ENCODE data around the gene ADAMTS7. TPM values are rescaled to one million over a fixed set of nuclear protein-coding genes. Genes with fewer than 3 reads are reported as not detected.
"Not testable (repeated sequence)": the region's sequence is repeated elsewhere in the genome, so short reads cannot be mapped to it uniquely, and the experiment has no call there.

Gene ADAMTS7
- total RNA-seq, 1 experiment from 2014 or later = 10.7 TPM

GRCh38 chr15:78734451-78735064, 76.7 kb downstream of the ADAMTS7 start:
- POLR2A ChIA-PET = no interaction called here
- Mint-ChIP-seq H3K27ac (ENCODE audit: low read depth, unreplicated experiment) (no peak overlapping the region), H3K9me3 (ENCODE audit: unreplicated experiment) (no peaks in the 10 kb centered on the region), H3K36me3 (ENCODE audit: insufficient read depth, unreplicated experiment) (no peaks in the 10 kb centered on the region), H3K4me3 (ENCODE audit: unreplicated experiment) (no peak overlapping the region), H3K27me3 (ENCODE audit: insufficient read depth, unreplicated experiment) (peaks cover 18% of the 10 kb centered on the region), H3K4me1 (ENCODE audit: insufficient read depth, unreplicated experiment) (no peaks in the 10 kb centered on the region)
- TF ChIP-seq, protein P1, sequence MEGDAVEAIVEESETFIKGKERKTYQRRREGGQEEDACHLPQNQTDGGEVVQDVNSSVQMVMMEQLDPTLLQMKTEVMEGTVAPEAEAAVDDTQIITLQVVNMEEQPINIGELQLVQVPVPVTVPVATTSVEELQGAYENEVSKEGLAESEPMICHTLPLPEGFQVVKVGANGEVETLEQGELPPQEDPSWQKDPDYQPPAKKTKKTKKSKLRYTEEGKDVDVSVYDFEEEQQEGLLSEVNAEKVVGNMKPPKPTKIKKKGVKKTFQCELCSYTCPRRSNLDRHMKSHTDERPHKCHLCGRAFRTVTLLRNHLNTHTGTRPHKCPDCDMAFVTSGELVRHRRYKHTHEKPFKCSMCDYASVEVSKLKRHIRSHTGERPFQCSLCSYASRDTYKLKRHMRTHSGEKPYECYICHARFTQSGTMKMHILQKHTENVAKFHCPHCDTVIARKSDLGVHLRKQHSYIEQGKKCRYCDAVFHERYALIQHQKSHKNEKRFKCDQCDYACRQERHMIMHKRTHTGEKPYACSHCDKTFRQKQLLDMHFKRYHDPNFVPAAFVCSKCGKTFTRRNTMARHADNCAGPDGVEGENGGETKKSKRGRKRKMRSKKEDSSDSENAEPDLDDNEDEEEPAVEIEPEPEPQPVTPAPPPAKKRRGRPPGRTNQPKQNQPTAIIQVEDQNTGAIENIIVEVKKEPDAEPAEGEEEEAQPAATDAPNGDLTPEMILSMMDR (IDR thresholded peaks at IDR 0.05; ENCODE audit: unreplicated experiment) = no peak
- intact Hi-C loops (cut with micrococcal nuclease) = no loop called here
- no peak for DNase-seq (ENCODE audit: unreplicated experiment)
- CTCF ChIA-PET = interaction anchor here (0.9 to 1.2 kb wide), 2 partner anchors 25 to 95 kb away, joined by 4 to 6 read pairs; no protein-coding TSS in a partner anchor
- BruUV-seq (replicated peaks) = no TSS peak

- Mint-ChIP-seq H3K4me1 (ENCODE audit: insufficient read depth, unreplicated experiment) (peaks cover 6% of the 10 kb centered on the region), H3K27me3 (ENCODE audit: insufficient read depth, unreplicated experiment) (peaks cover 18% of the 10 kb centered on the region), H3K4me3 (ENCODE audit: unreplicated experiment) (no peak overlapping the region), H3K27ac (ENCODE audit: low read depth, unreplicated experiment) (no peak overlapping the region), H3K9me3 (ENCODE audit: unreplicated experiment) (no peaks in the 10 kb centered on the region), H3K36me3 (ENCODE audit: insufficient read depth, unreplicated experiment) (no peaks in the 10 kb centered on the region)
- no TSS peak for BruUV-seq (replicated peaks)
- DNase-seq (ENCODE audit: unreplicated experiment) = no peak
- CTCF ChIA-PET = no interaction called here
- intact Hi-C loops (cut with micrococcal nuclease) = no loop called here
- TF ChIP-seq, protein P1 (IDR thresholded peaks at IDR 0.05; ENCODE audit: unreplicated experiment) = no peak
- POLR2A ChIA-PET = no interaction called here
Observed at GRCh38 chr15:78732634-78733033, 78.6 kb downstream of the ADAMTS7 start.

DNA sequence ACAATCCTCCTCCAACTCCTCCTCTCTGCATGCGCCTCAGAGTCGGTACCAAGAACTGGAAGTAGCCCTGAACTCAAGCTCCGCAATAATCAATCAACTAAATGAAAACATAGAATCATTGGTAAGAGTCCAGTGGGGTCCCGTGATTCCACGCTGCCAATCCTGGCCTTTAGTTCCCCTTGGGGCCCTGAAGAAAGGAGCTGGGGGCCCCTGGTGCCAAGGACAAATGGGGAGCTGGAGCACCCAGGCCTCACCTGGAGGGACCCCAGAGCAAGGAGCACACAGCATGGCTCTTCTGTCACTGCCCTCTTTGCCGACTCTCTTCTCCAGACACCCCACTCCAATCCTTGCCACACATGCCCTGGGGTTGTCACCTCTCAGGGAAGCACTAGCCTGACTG, 80.3 kb downstream of the ADAMTS7 start:
- Mint-ChIP-seq H3K4me3 (ENCODE audit: unreplicated experiment) (no peak overlapping the region), H3K4me1 (ENCODE audit: insufficient read depth, unreplicated experiment) (peaks cover 10% of the 10 kb centered on the region), H3K9me3 (ENCODE audit: unreplicated experiment) (no peaks in the 10 kb centered on the region), H3K36me3 (ENCODE audit: insufficient read depth, unreplicated experiment) (no peaks in the 10 kb centered on the region), H3K27ac (ENCODE audit: low read depth, unreplicated experiment) (no peak overlapping the region), H3K27me3 (ENCODE audit: insufficient read depth, unreplicated experiment) (peaks cover 18% of the 10 kb centered on the region)
- intact Hi-C loops (cut with micrococcal nuclease) = no loop called here
- CTCF ChIA-PET = interaction anchor here (0.5 to 1.3 kb wide), 2 partner anchors 92 to 93 kb away, joined by 3 to 4 read pairs; no protein-coding TSS in a partner anchor
- BruUV-seq (replicated peaks) = no TSS peak
- TF ChIP-seq, protein P1 (IDR thresholded peaks at IDR 0.05; ENCODE audit: unreplicated experiment) = no peak
- POLR2A ChIA-PET = no interaction called here
- no peak for DNase-seq (ENCODE audit: unreplicated experiment)

GRCh38 chr15:78728427-78728826, 82.8 kb downstream of the ADAMTS7 start:
- H3K27ac Mint-ChIP-seq (ENCODE audit: low read depth, unreplicated experiment); H3K9me3 Mint-ChIP-seq (ENCODE audit: unreplicated experiment); intact Hi-C loops (cut with micrococcal nuclease); H3K4me3 Mint-ChIP-seq (ENCODE audit: unreplicated experiment); POLR2A ChIA-PET; H3K4me1 Mint-ChIP-seq (ENCODE audit: insufficient read depth, unreplicated experiment); BruUV-seq (replicated peaks); DNase-seq (ENCODE audit: unreplicated experiment); H3K36me3 Mint-ChIP-seq (ENCODE audit: insufficient read depth, unreplicated experiment); H3K27me3 Mint-ChIP-seq (ENCODE audit: insufficient read depth, unreplicated experiment): not testable (repeated sequence)
- CTCF ChIA-PET = interaction anchor here (0.7 to 1.5 kb wide), 7 partner anchors 10 to 1806 kb away, joined by 3 to 6 read pairs (median 3); no protein-coding TSS in a partner anchor

All from MCF 10A (cell line).